Mammary epithelial cell (primary cell): ENCODE measurements around the gene FAM3B.

Experiments used
- EZH2 ChIP-seq: IDR thresholded peaks from 2 replicates; pipeline ENCODE4 v1.6.1; 2012; ENCODE audit warnings: low read length, inconsistent platforms, borderline replicate concordance
- TF ChIP-seq, protein P1 (sequence below), 2 donors: IDR thresholded peaks in 1 of 2; conservative IDR thresholded peaks in 1 of 2; 2 replicates each; pipeline ENCODE4 v1.5.1; 2011 to 2012; ENCODE audit warnings: inconsistent platforms in 2 of 2, low read length in 2 of 2, mild to moderate bottlenecking in 2 of 2, control low read depth in 1 of 2, low read depth in 1 of 2; ENCODE audit not compliant: insufficient read depth in 1 of 2; ENCODE audit errors: extremely low read depth in 1 of 2

DNA sequence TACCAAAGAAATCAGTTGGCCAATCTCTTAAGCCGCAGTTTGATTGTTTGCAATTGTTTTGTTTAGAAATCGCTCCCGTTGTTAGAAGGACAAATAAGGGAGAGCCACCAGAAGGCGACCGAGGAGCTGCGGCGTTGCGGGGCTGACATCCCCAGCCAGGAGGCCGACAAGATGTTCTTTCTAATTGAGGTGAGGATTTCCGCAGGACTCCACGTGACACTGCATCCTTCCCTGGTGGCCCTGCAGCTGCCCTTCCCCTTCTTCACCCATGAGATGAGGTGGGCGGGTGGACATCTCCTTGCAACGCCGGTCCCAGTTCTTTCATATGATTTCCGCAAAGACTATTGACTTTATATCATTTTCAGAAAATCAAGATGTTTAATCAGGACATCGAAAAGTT lies 82.2 kb downstream of the FAM3B start:
- no peak for TF ChIP-seq EZH2
- TF ChIP-seq, protein P1, sequence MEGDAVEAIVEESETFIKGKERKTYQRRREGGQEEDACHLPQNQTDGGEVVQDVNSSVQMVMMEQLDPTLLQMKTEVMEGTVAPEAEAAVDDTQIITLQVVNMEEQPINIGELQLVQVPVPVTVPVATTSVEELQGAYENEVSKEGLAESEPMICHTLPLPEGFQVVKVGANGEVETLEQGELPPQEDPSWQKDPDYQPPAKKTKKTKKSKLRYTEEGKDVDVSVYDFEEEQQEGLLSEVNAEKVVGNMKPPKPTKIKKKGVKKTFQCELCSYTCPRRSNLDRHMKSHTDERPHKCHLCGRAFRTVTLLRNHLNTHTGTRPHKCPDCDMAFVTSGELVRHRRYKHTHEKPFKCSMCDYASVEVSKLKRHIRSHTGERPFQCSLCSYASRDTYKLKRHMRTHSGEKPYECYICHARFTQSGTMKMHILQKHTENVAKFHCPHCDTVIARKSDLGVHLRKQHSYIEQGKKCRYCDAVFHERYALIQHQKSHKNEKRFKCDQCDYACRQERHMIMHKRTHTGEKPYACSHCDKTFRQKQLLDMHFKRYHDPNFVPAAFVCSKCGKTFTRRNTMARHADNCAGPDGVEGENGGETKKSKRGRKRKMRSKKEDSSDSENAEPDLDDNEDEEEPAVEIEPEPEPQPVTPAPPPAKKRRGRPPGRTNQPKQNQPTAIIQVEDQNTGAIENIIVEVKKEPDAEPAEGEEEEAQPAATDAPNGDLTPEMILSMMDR (conservative IDR thresholded peaks at IDR 0.05 in 1 of 2, IDR thresholded peaks at IDR 0.05 in 1 of 2; ENCODE audit: extremely low read depth in 1 of 2, insufficient read depth in 1 of 2, low read depth in 1 of 2, low read length in 2 of 2) = no peak
